DMS114 treated with DMSO at 0.1 percent for 48 hours (cell line): ENCODE measurements around the gene CDH4.
"Not testable (repeated sequence)": the region's sequence is repeated elsewhere in the genome, so short reads cannot be mapped to it uniquely, and the experiment has no call there.

Experiments used
- DNase-seq: peaks from one replicate; lab custom pipeline; 2025; ENCODE audit not compliant: unreplicated experiment; lab: John Stamatoyannopoulos, UW

Gene CDH4

GRCh38 chr20:61253640-61254511 lies 1.8 kb downstream of the CDH4 start:
- DNase-seq, result no peak

GRCh38 chr20:61254881-61255626 lies 3.0 kb downstream of the CDH4 start:
- no peak for DNase-seq

- no peak for DNase-seq
These were observed 4.3 kb downstream of the CDH4 start for GRCh38 chr20:61256365-61256764.

- DNase-seq, result no peak
These were observed 4.8 kb downstream of the CDH4 start for GRCh38 chr20:61256824-61257223.

GRCh38 chr20:61257611-61258010 lies 5.5 kb downstream of the CDH4 start:
- DNase-seq, result no peak

- no peak for DNase-seq
These were observed 7.7 kb downstream of the CDH4 start for GRCh38 chr20:61259741-61260140.

GRCh38 chr20:61260905-61261304 lies 8.8 kb downstream of the CDH4 start:
- DNase-seq, result no peak

- no peak for DNase-seq
These were observed 10.0 kb downstream of the CDH4 start for GRCh38 chr20:61262036-61262435.

- no peak for DNase-seq
These were observed 10.5 kb downstream of the CDH4 start for GRCh38 chr20:61262514-61262913.

GRCh38 chr20:61263084-61263695 lies 11.1 kb downstream of the CDH4 start:
- no peak for DNase-seq

GRCh38 chr20:61263938-61264337 lies 11.9 kb downstream of the CDH4 start:
- DNase-seq, result no peak

GRCh38 chr20:61267241-61267640 lies 15.2 kb downstream of the CDH4 start:
- no peak for DNase-seq

GRCh38 chr20:61268024-61268423 lies 16.0 kb downstream of the CDH4 start:
- DNase-seq, result no peak

GRCh38 chr20:61271312-61272231 lies 19.5 kb downstream of the CDH4 start:
- DNase-seq, result no peak

GRCh38 chr20:61273024-61273423 lies 21.0 kb downstream of the CDH4 start:
- DNase-seq, result not testable (repeated sequence)

- not testable (repeated sequence) for DNase-seq
These were observed 21.6 kb downstream of the CDH4 start for GRCh38 chr20:61273666-61274065.

GRCh38 chr20:61274326-61274725 lies 22.3 kb downstream of the CDH4 start:
- DNase-seq, result no peak

- DNase-seq, result no peak
These were observed 26.2 kb downstream of the CDH4 start for GRCh38 chr20:61278296-61278695.

- no peak for DNase-seq
These were observed 27.6 kb downstream of the CDH4 start for GRCh38 chr20:61279621-61280150.

GRCh38 chr20:61280217-61280980 lies 28.3 kb downstream of the CDH4 start:
- DNase-seq, result no peak
